RPMI7951 (cell line): ENCODE data around the gene GTF3C1. TPM values are rescaled to one million over a fixed set of nuclear protein-coding genes. Genes with fewer than 3 reads are reported as not detected.
A peak's percentile ranks its signal among the peaks of the same experiment; 100 is the strongest.
"Not testable (repeated sequence)": the region's sequence is repeated elsewhere in the genome, so short reads cannot be mapped to it uniquely, and the experiment has no call there.

Experiments used
- DNase-seq: peaks from one replicate; pipeline ENCODE4 v3.0.0-alpha.2; 2012; ENCODE audit warnings: low read depth
- total RNA-seq: library from RNA; depleted of rRNA; stranded (reverse); fragments of >200 nt; shearing (Covaris generic); gene quantifications from 2 replicates; pipeline ENCODE4 v1.2.3, GENCODE V29; 2014

The GTF3C1 gene
- total RNA-seq, 1 experiment from 2014 or later: 35.9 TPM

DNA sequence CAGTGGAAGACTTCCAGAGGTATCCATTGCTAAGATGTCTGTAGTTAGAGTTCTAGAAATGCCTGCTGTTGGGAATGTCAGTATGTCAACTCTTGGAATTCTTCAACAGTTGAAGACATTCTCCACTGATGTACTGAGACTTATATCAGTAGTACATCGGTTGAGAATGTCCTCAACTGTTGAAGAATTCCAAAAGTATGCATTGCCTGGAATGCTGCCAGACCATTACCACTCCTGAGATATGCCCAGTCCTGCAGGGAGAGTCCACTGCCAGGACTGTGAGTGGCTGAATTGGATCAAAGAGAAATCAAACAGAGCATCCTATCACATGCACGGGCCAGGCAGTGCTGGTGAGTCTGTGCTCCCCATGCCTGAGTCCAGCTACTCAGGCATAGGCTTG, 105.7 kb downstream of the GTF3C1 start:
- peak; percentile 67 for DNase-seq

DNA sequence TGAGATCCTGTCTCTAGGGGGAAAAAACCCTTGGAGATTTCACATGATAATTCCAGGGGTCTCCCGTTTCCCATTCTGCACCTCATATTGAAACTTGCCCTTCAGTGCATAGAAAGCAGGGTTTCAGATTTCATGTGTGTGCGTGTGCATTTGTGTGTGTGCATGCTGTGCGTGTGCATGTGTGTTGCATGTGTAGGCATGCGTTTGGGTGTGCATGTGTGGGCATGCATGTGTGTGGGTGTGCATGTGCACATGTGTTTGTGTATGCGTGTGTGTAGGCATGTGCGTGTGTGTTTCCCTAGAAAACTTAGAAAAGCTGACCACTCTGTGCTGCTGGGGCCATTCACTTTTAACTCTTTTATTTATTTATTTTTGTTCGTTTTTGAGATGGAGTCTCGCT, 107.7 kb downstream of the GTF3C1 start:
- no peak for DNase-seq

DNA sequence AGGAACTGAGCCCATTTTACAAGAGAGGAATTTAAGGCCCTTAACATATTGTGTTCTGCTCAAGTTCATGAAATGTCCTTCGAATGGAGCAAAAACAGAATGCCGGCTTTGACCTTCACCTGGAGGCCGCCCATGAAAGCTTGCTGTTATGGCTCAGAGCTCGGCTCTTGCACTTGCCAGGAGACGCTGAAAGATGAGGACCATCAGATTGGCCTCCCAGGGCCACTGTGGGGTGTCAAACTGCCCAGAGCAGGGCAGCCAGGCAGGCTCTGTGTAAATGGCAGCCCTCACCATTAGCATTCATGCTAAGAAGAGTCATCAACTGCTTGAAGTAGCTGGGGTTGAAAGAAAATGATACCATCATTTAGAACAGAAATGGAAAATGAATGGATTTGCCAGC, 108.4 kb downstream of the GTF3C1 start:
- no peak for DNase-seq

GRCh38 chr16:27439271-27440018, 110.3 kb downstream of the GTF3C1 start:
- no peak for DNase-seq

GRCh38 chr16:27437946-27438345, 111.8 kb downstream of the GTF3C1 start:
- no peak for DNase-seq

DNA sequence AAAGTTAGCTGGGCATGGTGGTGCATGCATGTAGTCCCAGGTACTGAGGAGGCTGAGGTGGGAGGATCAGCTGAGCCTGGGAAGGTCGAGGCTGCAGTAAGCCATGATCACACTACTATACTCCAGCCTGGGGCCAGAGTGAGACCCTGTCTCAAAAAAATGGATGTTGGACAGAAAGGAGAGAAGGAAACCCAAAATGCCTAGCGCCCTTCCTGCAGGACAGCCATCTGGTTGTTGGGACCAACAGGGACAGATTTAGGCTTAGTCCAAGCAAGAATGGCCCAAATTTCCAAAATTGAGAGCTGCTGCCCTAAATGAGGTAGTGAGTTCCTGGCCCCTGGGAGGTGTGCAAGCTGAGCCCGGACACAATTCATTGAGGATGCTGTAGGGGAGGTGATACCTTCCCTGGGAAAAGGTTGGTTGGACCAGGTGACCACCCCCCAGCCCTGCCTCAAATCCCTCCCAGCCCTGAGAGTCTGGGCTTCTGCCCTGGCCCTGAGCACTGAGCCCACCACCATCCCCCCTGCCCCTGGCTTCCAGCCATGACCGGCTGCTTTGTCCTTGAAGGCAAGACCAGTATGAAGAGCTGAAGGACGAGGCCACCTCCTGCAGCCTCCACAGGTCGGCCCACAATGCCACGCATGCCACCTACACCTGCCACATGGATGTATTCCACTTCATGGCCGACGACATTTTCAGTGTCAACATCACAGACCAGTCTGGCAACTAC, 112.6 kb downstream of the GTF3C1 start:
- DNase-seq: no peak

GRCh38 chr16:27436065-27436464, 113.6 kb downstream of the GTF3C1 start:
- no peak for DNase-seq

GRCh38 chr16:27435146-27435545, 114.6 kb downstream of the GTF3C1 start:
- DNase-seq: not testable (repeated sequence)

GRCh38 chr16:27434141-27435051, 115.3 kb downstream of the GTF3C1 start:
- DNase-seq: no peak

GRCh38 chr16:27433636-27434035, 116.1 kb downstream of the GTF3C1 start:
- DNase-seq: no peak

GRCh38 chr16:27433191-27433590, 116.5 kb downstream of the GTF3C1 start:
- DNase-seq: not testable (repeated sequence)

DNA sequence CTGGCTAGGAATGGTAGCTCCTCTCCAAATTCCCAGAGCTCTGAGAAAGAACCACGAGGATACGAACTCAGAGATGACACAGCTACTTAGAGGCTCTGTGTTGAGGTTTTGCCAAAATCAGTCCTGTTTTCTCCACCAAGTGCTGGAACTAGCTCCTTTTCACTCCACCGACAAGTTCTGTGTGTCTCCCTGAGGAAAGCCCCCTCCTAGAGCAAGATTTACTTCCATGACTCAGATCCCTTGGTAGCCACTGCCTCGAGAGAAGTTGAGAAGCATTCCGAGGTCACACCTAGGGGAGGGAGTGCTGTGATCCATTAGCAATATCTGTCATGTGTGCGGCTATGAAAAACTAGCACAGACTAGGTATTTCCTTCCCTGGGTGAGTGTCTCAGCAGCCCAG, 117.2 kb downstream of the GTF3C1 start:
- peak; percentile 73 for DNase-seq

DNA sequence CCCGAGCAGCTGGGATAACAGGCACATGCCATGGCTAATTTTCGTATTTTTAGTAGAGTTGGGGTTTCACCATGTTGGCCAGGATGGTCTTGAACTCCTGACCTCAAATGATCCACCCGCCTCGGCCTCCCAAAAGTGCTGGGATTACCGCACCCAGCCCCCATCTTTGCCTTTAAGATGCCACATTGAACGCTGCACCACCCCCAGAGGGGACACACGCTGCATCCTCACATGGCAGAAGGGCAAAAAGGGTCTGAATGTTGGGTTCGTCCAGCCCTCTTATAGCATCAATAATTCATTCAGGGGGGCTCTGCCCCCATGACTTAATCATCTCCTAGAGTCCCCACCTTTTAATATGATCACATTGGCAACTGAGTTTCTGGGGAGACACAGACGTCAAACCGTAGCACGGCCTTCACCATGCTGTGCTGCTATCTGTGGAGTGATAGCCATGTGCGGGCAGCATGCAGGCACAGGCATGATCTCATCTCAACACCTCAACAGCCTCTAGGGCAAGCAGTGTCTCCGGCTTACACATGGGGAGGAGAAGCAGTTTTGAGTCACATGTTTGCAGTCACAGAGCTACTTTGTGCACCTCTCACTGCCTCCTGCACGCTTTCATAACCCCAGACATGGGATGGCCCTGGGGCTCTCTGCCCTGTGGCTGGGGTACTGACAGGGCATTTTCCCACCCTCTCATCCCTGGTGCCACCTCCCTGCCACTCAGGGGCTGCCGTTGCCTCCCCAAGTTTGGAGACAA, 117.8 kb downstream of the GTF3C1 start:
- peak; percentile 78 for DNase-seq

GRCh38 chr16:27430923-27431484, 118.7 kb downstream of the GTF3C1 start:
- peak; percentile 80 for DNase-seq

- DNase-seq: no peak
Measured at GRCh38 chr16:27430512-27430911, 119.2 kb downstream of the GTF3C1 start.

GRCh38 chr16:27429981-27430441, 119.7 kb downstream of the GTF3C1 start:
- DNase-seq: no peak

DNA sequence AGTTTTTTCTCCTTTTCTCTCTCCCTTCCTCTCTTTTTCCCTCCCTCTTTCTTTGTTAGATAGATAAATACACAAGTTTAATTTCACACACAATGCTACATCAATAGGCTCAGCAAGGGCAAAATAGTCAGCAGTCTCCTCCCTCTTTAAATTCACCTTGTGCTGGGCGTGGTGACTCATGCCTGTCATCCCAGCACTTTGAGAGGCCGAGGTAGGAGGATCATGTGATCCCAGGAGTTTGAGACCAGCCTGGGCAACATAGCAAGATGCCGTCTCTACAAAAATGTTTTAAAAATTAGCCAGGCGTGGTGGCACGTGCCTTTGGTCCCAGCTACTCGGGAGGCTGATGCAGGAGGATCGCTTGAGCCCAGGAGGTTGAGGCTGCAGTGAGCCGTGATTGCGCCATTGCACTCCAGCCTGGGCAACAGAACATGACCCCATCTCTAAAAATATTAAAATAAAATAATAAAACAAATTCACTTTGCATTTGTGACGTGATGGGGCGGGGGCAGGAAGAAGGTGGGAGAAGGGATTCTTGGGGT, 120.3 kb downstream of the GTF3C1 start:
- no peak for DNase-seq

GRCh38 chr16:27428026-27428785, 121.5 kb downstream of the GTF3C1 start:
- no peak for DNase-seq

DNA sequence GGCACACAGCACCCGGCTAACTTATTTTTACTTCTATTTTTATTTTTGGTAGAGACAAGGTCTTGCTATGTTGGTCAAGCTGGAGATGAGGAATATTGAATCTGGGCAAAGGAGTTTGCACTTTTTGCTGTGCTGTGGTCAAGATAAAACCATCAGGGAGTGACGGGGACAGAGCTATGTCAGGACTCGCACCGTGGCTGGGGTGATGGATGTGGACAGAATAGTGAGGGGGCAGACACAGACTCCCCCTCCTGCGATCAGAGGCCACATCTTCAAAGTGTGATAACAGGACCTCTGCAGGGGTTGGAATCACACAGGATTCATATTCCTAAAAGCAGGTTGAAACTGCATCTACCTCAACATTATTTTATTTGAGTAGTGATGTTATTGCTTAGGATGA, 122.2 kb downstream of the GTF3C1 start:
- DNase-seq: no peak
